ENCODE results near the gene SLC10A3.

Gene SLC10A3, protein sequence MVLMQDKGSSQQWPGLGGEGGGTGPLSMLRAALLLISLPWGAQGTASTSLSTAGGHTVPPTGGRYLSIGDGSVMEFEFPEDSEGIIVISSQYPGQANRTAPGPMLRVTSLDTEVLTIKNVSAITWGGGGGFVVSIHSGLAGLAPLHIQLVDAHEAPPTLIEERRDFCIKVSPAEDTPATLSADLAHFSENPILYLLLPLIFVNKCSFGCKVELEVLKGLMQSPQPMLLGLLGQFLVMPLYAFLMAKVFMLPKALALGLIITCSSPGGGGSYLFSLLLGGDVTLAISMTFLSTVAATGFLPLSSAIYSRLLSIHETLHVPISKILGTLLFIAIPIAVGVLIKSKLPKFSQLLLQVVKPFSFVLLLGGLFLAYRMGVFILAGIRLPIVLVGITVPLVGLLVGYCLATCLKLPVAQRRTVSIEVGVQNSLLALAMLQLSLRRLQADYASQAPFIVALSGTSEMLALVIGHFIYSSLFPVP

DNA sequence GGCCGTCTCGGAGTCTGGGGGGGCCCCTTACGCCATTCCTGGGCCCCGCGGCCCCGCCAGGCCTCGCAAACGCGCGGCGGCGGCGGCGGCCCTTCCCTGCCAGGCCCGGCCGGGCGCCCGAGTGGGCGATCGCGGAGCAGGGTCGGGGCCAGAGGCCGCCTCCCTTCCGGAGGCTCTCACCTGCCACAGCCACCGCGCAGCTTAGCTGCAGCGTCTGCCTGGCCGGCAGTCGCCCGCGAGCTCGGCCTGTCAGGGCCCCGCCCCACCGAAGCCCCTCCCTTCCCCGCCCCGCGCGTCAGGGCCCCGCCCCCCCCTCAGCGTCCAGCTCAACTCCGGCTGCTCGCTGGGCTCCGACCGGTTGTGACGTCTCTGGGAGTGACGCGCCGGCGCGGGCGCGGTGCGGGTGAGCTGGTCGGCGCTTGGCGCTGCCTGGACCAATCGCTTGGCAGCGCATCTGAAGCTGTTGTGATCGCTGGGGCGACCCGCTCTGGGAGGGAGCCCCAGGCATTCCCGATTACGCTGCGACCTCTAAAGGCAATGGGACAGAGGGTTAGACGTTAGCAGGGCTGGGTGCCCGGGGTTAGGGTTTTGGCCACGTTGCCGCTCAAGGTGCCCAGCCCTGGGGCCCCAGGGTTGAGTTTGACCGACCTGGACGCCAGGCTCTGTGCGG lies at the start of gene SLC10A3:
Gene SLC10A3, minus strand, starts transcription at position 216 of the 670 bp plus-strand sequence. CDS start 1,689 bp downstream, outside the sequence.
- peak; percentile 95 for DNase-seq

DNA sequence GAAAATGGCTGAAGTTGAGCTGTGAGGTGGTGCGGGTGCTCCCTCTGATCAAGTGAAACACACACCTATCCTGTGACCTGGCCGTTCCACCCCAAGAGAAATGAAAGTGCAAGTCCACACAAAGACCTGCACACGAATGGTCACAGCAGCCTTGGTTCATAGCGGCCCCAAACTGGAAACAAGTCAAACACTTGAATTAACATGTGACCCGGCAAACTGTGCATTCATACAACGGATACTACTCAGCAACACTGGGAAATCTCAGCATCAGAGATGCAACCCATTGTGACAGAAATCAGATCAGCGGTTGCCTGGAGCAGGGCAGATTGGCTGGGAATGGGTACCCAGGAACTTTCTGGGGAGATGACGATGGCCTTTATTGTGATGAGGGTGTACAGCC lies 48.6 kb upstream of the SLC10A3 start:
- no peak for DNase-seq

DNA sequence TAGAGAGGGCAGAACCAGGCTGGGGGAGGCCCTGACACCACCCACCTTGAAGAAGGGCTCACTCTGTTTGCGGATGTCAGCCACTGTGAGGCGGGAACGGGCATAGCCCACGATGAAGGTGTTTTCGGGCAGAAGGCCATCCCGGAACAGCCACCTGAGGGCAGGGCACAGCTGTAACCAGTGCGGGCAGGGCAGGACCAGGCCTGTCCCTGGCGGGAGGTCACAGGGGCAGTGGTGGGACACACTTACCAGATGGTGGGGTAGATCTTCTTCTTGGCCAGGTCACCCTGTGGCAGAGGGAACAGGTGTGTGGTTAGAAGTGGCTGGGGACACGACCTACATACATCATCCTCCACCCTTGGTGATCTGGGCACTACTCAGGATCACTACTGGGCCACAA lies 45.5 kb upstream of the SLC10A3 start:
- no peak for DNase-seq

DNA sequence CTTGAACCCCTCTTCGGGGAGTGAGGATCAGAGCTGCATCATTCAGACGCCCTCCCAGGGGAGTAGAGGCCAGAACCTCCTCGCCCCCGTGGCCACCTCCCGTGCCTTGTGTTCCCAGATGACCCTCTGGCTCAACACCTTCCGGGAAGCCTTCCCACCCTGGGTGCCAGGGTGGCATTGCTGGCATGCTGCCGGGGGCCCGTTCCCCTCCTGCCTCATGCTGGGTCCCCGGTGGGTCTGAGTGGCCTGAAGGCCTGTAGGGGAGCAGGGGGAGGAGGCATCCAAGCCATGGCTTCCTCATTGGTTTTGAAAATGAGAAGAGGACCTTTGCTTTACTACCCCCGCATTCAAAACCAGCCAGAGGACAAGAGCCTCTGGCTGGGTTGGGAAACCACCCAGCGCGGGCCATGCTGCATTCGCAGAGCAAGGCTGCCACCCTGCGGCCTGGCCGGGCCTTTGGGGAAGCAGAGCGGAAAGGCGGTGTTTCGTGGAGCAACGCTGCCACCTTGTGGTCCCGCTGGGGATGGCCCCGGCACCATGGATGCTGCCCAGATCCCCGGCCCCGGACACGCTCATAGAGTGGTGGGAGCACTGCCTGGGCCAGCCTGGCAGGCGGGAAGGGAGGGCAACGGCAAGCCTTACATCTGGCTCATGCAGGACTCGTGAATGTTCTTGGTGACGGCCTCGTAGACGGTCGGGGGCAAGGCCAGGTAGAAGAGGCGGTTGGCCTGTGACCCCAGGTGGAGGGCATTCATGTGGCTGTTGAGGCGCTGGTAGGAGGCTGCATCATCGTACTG lies 44.3 kb upstream of the SLC10A3 start:
- DNase-seq, result peak; percentile 95

DNA sequence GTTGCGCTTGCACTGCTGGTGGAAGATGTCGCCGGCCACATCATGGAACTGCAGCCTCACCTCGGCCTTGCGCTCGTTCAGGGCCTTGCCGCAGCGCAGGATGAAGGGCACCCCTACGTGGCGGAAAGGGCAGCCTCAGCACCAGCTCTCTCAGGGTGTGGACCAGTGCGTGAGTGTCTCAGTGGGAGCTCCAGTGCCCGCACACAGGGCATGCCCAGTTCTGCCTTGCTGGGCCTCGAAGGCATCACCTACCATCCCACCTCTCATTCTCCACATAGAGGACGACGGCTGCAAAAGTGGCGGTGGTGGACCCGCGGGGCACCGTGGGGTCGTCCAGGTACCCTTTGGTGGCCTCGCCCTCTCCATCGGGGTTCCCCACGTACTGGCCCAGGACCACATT lies 42.3 kb upstream of the SLC10A3 start:
- DNase-seq, result no peak

DNA sequence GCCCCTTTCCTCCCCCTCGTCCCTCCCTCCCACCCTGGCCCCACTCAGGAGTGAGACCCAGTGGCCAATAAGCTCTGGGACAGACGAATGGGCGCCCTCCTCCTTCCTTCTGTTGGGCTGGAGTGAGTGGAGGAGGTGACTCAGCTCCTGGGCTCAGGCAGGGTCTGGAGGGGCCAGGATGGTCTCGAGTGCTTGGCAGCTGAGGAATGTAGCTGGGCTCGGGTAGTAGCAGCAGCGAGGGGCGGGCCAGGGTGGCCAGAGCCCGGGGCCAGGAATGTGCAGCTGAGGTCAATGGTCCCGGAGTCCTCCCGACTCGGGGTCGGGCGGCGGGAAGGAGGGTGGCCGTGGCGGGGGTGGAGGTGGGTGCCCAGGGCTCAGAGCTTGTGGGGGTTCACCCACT lies 41.2 kb upstream of the SLC10A3 start:
- DNase-seq, result no peak

DNA sequence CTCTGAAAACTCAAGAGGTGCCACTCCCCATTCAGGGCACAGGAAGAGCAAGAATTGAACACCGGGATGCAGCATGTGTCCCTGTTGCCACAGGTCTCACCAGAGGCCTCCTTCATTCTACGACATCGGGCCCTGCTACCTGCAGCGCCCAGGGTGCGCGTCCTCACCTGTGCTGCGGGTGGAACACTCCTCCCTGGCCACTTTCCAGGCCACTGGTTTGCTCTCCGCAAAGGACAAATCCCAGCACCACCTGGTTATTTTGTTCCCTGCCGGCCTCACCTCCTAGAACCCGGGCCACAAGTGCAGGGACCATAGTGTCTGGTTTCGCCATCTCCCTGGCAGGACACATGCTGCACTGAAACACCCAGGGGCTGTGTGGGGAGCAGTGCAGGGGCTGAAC lies 39.9 kb upstream of the SLC10A3 start:
- DNase-seq, result no peak

DNA sequence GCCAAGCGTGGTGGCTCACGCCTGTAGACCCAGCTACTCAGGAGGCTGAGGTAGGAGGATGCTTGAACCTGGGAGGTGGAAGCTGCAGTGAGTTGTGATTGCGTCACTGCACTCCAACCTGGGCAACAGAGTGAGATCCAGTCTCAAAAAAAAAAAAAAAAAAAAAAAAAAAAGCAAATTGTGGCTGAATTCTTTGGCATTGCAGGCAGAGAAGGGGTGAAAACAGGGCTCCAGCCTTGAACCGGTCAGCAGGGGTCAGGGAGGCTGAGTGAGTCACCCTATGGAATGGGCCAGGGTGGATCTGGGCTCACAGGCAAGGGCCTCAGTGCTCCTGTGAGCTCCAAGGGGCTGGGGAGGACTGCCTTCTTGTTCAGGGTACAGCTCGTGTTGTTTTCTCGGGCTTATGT lies 38.8 kb upstream of the SLC10A3 start:
- DNase-seq, result no peak

DNA sequence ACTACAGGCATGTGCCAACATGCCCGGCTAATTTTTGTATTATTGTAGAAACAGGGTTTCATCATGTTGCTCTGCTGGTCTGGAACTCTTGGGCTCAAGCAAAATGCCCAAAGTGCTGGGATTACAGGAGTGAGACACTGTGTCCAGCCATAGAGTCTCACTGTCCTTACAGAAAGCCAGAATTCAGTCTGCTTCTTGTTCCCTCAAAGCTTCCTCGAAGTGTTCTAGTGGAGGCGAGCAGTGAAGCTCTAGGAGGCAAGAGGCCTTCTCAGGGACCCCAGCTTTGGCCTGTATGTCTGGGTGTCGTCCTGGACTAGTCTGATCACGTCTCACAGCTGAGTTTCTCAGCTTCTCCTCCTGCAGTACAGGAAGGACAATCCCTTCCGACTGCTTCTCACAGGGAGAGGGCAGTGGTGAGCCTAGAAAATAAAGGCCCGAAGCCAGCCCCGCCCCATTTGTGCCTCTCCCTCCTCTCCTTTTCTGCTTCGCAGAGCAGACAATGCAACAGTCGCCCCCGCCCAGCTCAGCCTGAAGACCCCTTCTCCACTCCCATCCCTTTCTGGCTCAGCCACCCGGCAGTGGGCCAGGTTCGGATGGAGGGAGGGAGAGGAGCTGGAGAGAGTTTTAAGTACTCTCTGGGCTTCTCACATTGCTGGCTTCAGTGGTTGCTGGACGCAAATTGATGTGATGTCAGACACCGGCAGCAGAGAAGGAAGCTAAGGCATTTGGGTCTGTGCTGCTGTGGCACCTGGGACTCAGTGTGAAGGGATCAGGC lies 36.7 kb upstream of the SLC10A3 start:
- DNase-seq, result peak; percentile 84

DNA sequence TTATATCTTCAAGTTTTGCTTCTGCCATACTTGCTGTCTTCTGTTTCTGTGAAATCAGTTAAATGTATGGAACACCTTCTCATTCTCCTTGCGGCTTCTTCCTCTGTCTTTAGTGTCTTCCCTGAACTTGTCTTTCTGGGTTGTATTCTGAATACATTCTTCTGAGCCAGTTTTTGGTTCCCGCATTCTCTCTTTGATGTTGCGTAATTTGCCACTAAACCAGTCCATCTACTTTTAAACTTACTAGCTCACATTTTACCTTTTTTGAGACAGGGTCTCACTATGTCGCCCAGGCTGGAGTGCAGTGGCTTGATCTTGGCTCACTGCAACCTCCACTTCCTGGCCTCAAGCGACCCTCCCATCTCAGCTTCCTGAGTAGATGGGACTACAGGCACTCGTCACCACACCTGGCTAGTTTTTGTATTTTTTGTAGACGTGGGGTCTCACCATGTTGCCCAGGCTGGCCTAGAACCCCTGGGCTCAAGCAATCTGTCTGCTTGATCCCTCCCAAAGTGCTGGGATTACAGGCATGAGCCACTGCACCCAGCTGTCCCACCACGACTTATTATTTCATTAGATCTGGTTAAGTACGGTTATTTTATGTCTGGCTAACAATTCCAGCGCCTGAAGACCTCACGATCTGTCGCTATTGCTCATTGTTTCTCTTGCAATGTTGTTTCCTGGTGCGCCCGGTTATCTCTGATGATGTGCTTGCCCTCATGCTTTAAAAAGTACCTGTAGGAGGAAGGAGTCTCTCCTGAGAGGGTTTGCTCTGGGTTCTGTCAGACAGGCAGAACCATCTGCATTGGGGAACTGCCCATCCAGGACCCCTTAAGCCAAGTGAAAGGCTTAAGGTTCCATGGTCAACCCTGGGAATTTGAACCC lies 35.4 kb upstream of the SLC10A3 start:
- no peak for DNase-seq

DNA sequence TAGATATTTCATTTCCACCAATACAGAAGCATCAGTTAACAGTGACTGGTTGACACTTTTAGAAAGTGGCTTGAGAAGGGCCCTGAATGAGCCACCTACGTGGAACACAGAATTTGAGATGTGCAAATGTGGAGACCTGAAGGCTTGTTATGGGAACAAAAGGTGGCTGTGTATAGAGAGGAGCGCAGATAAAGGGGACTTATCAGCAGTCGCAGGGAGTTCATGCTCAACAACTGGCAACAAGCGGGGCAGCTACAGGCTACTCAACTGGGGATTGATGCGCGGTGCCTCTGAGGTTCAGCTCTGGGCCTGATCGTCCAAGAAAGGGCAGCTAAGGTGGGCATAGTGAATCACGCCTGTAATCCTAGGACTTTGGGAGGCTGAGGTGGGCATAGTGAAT lies 29.0 kb upstream of the SLC10A3 start:
- DNase-seq, result no peak

DNA sequence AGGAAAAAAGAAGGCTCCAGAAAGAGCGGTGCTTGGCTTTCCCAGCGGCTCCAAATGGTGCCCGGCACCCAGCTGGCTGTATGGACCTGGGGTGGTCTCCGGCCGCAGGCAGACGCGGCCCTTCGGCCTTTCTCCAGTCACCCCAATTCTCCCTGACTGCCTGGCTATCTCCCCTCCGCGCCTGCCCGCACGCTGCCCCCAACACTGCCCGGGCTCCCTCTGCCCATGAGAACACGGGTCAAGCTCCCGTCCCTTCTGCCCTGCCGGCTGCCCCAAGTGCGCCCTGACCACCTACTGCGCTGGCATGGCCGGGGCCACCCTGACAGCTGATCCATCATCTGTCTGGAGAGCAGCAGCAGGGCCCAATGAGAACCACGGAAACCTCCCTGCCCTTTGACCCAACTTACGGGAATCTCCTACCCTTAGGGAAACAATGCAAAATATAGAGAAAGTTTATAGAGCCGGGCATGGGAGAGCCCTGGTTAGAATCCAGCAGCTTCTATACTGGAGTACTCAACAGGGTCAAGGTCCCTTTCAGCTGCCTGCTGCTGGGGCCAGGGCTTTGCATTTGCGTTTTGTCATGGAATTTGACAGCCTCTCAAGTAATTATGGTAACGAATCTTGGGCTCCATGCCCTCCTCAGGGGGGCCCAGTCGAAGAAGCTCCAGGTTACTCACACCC lies 26.8 kb upstream of the SLC10A3 start:
- DNase-seq, result no peak

DNA sequence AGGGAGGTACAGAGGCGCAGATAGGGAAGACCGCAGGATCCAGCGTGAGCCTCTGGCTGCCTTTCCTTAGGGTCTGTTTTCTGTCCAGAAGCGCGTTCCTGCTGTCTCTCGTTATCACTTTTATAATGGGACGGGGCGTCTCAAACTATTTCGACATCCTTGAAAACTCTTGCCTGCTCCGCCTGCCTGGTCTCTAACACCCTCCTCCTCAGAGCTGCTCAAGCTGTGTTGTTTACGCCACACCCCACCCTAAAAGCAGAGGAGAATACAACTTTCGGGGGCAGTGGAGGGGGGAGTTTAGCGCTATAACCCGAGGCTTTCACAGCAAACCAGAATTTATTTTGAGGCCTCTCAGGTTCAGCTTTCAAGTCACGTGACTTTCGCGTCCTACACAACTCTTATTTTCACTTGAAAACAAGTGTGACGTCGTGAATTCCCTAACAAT lies 26.2 kb upstream of the SLC10A3 start:
- DNase-seq, result no peak

DNA sequence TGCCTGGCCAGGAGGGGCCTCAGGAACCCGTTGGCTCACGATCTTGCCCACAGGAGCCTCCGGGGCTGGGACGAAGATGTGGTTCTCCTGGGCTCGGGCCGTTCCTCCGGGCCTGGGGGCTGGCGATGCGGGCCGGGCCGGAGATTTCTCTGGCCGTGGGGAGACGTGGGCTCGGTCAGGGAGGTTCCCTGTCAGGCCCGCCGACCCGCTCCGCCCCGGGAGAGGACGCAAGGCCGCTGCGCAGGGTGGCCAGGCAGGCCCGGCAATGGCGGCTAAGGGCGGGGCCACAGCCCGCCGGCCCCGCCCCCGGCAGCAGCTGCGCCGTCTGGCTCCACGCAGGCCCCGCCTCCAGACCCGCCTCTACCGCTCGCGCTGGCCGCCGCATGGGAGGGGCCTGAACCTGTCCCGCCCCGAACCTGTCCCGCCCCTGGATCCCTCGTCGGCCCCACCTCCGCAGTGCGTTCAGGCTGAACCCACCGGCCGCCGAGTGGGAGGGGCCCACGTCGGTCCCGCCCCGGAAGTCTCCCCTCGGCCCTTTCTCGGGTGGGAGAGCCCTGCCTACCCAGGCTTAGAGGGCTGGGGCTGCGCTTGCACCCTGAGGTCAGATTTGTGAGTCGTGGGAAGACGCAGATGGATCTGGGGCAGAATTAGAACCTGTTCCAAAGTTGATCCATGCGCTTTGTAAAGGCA lies 25.7 kb upstream of the SLC10A3 start, which contains the start of gene FAM3A:
Gene FAM3A, minus strand, starts transcription at position 267 of the 690 bp plus-strand sequence. CDS start 460 bp downstream, outside the sequence.
- peak; percentile 96 for DNase-seq

DNA sequence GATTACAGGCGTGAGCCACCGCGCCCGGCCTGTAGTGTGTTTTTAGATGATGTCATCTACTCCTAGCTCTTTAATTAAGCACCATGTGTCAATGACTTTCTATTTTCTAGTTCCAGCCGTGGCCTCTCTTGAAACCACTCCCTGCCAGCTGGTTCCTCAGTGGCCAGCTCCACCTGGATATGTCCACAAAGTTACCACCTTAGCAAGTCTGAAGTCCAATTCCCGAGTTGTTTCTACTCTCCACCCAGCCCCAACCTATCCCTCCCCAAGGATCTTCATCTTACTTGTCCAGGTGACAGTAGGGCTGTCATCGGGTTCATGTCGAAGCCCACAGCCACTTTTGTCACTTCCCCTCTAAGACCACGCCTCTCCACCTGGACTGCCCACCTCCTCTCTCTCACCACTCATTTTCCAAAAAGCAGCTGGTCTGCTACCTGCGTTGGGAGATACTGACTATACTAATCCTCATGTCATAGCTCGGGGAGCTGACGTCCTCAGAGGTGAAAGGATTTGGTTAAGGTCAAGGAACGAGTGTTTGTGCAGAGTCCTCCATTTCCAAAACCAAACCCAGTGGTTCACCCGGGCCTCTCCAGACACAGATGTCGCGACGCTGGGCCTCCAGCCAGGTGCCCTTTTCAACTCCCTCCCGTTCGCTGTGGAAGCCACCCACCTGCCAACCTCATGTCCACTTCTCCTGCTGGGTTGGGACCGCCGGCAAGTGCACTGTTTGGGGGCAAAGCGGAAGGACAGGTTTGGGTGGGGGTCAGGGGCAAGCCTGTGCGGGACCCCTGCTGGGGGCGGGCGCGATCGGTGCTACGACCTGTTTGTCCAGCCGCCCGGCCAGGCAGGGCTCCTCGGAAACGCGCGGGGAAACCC lies 24.9 kb upstream of the SLC10A3 start:
- no peak for DNase-seq

DNA sequence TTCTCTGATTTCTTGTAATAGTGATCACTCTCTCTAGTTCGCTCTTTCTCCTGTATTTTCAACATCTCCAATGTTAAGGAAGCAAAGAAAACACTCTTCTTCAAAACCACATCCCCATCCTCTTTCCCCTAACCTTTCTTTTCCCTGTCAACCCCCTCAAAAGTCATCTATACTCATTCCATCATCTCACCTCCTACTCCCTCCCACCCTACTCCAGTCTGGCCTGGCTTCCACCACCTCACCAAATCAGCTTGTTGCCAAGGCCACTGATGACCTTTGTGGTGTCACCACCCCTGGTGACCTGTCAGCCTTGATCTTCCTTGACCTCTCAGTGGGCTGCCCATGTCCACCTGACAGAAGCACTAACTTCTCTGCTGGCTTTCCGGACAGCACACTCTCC lies 23.3 kb upstream of the SLC10A3 start:
- no peak for DNase-seq

DNA sequence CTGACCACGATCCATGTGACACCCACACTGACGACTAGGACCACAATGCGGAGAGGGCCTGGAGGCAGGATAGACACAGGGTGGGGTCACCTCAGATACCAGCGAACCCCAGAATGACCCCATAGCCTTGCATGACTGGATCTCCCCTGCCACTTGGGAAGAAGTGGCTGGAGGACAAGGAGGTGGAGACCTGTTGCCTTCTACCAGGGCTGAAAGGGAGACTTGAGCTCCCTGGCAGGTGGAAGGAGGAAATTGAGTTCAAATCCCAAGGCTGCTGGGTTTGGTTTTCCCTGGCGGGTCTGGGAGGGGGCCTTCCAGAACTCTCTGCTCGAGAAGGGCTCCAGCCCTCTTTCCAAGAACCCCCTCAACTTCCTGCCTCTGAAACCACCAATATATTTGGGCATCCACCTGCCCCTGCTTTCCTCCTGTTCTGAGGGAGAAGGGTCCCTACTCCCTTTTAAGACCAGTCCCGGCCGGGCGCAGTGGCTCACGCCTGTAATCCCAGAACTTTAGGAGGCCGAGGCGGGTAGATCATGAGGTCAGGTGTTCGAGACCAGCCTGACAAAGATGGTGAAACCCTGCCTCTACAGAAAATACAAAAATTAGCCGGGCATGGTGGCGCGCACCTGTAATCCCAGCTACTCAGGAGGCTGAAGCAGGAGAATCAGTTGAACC lies 22.6 kb upstream of the SLC10A3 start:
- DNase-seq, result no peak

DNA sequence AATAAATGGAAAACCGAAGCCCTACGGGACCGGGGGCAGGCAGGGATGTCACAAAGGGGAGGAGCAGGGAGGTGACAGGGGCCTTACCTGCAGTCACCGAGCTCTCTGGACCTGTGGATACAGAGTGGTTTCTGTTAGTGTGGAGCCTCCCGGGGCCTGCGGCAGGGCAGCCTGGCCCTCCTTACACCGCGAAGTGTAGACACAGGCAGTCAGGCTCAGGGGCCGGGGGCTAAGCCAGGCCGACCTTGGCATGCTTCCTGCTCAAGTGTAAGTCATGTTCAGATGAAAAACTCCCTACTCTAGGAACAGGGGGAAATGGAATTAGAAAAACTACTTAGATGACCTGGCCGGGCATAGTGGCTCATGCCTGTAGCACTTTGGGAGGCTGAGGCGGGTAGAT lies 21.3 kb upstream of the SLC10A3 start:
- no peak for DNase-seq

DNA sequence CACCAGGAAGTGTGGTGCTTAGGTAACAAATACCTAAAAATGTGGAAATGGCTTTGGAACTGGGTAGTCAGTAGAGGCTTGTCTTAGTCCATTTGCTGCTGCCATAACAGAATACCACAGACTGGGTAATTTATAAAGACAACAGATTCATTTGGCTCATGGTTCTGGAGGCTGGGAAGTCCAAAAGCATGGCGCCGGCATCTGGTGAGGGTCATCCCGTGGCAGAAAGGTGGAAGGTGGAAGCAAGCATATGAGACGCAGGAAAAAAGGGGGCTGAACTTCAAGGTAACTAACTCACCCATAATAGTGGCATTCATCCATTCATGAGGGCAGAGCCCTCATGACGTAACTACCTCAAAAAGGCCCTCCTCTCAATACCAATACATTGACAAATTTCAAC lies 19.0 kb upstream of the SLC10A3 start:
- no peak for DNase-seq

Measured in activated effector memory CD4-positive, alpha-beta T cell treated with anti-CD3 and anti-CD28 coated beads, Interleukin-2, amount 50 U/mL, for 16 hours (primary cell).